SHP77 treated with DMSO at 0.1 percent for 48 hours (cell line): Measurements from ENCODE around the gene TNNI2.
"Not testable (repeated sequence)": the region's sequence is repeated elsewhere in the genome, so short reads cannot be mapped to it uniquely, and the experiment has no call there.

Experiments
- DNase-seq: peaks from one replicate; lab custom pipeline; 2025; lab: John Stamatoyannopoulos, UW

TNNI2 gene

GRCh38 chr11:1838426-1839144 is at the start of gene TNNI2:
Gene TNNI2, plus strand, starts transcription at chr11:1838981. Its CDS starts 716 bp downstream, at chr11:1839697.
- DNase-seq, result no peak

- DNase-seq, result no peak
Measured at GRCh38 chr11:1791912-1792311, 46.9 kb upstream of the TNNI2 start.

- DNase-seq, result no peak
Measured at GRCh38 chr11:1792461-1792860, 46.3 kb upstream of the TNNI2 start.

GRCh38 chr11:1793081-1793480 is 45.7 kb upstream of the TNNI2 start:
- DNase-seq, result no peak

- no peak for DNase-seq
Measured at GRCh38 chr11:1796413-1797011, 42.3 kb upstream of the TNNI2 start.

- DNase-seq, result no peak
Measured at GRCh38 chr11:1797391-1798125, 41.2 kb upstream of the TNNI2 start.

GRCh38 chr11:1803246-1803645 is 35.5 kb upstream of the TNNI2 start:
- DNase-seq, result no peak

GRCh38 chr11:1803835-1804519 is 34.8 kb upstream of the TNNI2 start:
- not testable (repeated sequence) for DNase-seq

GRCh38 chr11:1805525-1805924 is 33.3 kb upstream of the TNNI2 start:
- no peak for DNase-seq

GRCh38 chr11:1807264-1807995 is 31.4 kb upstream of the TNNI2 start:
- DNase-seq, result no peak

- no peak for DNase-seq
Measured at GRCh38 chr11:1810761-1811160, 28.0 kb upstream of the TNNI2 start.

GRCh38 chr11:1812274-1812673 is 26.5 kb upstream of the TNNI2 start:
- DNase-seq, result no peak

GRCh38 chr11:1812801-1813200 is 26.0 kb upstream of the TNNI2 start:
- no peak for DNase-seq

GRCh38 chr11:1813356-1813755 is 25.4 kb upstream of the TNNI2 start:
- DNase-seq, result not testable (repeated sequence)

- no peak for DNase-seq
Measured at GRCh38 chr11:1814691-1815090, 24.1 kb upstream of the TNNI2 start.

GRCh38 chr11:1815311-1815710 is 23.5 kb upstream of the TNNI2 start:
- no peak for DNase-seq

GRCh38 chr11:1815751-1816150 is 23.0 kb upstream of the TNNI2 start:
- no peak for DNase-seq

- no peak for DNase-seq
Measured at GRCh38 chr11:1817000-1817399, 21.8 kb upstream of the TNNI2 start.

- DNase-seq, result no peak
Measured at GRCh38 chr11:1817511-1817910, 21.3 kb upstream of the TNNI2 start.

- no peak for DNase-seq
Measured at GRCh38 chr11:1819074-1819473, 19.7 kb upstream of the TNNI2 start.

- DNase-seq, result no peak
Measured at GRCh38 chr11:1820463-1821325, 18.1 kb upstream of the TNNI2 start.
